ENCODE measurements around the gene AQP5. TPM values are rescaled to one million over a fixed set of nuclear protein-coding genes. Genes with fewer than 3 reads are reported as not detected.

AQP5 gene
- total and polyA plus RNA-seq, 4 donors: 7.5 to 57.1 (median 35.2) TPM

DNA sequence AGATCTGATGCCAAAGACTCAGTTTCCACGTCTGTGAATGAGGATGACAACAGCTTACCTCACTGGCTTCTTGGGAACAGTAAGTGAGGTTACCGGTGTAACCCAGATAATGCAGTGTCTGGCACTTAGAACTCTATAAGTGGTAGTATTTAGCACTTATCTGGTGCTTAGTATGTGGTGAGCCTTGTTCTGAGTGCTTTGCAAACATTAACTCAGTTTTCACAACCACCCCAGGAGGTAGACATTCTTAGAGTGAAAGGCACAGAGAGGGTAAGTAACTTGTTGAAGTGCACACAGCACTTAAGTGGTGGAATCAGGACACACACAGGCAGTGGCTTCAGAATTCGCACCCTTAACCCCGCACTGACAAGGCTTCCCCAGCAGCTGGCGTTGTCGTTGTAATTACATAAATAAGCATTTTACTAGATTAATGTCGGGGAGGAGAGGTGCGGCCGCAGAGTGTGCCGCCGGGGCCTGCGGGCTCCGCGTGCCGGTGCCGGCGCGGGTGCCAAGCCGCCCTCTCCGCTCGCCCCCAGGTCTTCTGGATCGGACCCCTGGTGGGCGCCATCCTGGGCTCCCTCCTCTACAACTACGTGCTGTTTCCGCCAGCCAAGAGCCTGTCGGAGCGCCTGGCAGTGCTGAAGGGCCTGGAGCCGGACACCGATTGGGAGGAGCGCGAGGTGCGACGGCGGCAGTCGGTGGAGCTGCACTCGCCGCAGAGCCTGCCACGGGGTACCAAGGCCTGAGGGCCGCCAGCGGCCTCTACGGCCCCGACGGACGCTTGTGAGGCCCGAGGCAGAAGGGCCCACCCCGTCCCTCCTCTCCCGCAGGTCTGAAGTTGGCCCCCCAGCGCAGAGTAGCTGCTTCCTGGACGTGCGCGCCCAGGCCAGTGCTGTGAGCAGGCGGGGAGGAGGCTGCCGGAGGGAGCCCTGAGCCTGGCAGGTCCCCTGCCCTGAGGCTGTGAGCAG is 6.5 kb upstream of the AQP5 start:
- Histone ChIP-seq H3K27me3 (ENCODE audit: control insufficient read depth in 3 of 3, insufficient read depth in 3 of 3, low read length in 2 of 3) (peaks cover 0 to 39% (median 22%) of the 10 kb centered on the region in 3 donors), H3K27ac (ENCODE audit: low read depth in 1 of 2, low read length in 1 of 2) (no peak overlapping the region), H3K9me3 (ENCODE audit: control insufficient read depth in 4 of 4, insufficient read depth in 3 of 4, low read length in 3 of 4) (peaks cover 0 to 2% (median 0%) of the 10 kb centered on the region in 4 donors), H3K36me3 (ENCODE audit: control insufficient read depth in 4 of 4, insufficient read depth in 4 of 4, low read length in 4 of 4) (no peaks in the 10 kb centered on the region), H3K9ac (ENCODE audit: insufficient read depth in 1 of 2, low read length in 2 of 2) (no peak overlapping the region), H3K4me1 (ENCODE audit: control insufficient read depth in 5 of 5, insufficient read depth in 5 of 5, low read length in 5 of 5) (peaks cover 0 to 9% (median 4%) of the 10 kb centered on the region in 5 donors), H3K4me3 (no peak overlapping the region)
- WGBS, 2 donors: 13 to 24% methylated on average over 53 of the region's 53 CpGs
- peak; percentile 36 for ATAC-seq (ENCODE audit: insufficient read depth, low FRiP score)
- TF ChIP-seq, protein P1, sequence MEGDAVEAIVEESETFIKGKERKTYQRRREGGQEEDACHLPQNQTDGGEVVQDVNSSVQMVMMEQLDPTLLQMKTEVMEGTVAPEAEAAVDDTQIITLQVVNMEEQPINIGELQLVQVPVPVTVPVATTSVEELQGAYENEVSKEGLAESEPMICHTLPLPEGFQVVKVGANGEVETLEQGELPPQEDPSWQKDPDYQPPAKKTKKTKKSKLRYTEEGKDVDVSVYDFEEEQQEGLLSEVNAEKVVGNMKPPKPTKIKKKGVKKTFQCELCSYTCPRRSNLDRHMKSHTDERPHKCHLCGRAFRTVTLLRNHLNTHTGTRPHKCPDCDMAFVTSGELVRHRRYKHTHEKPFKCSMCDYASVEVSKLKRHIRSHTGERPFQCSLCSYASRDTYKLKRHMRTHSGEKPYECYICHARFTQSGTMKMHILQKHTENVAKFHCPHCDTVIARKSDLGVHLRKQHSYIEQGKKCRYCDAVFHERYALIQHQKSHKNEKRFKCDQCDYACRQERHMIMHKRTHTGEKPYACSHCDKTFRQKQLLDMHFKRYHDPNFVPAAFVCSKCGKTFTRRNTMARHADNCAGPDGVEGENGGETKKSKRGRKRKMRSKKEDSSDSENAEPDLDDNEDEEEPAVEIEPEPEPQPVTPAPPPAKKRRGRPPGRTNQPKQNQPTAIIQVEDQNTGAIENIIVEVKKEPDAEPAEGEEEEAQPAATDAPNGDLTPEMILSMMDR (IDR thresholded peaks at IDR 0.05; ENCODE audit: control extremely low read depth, extremely low read depth): no peak
- peak in 2 of 3 donors; percentile 43 to 51 for DNase-seq

DNA sequence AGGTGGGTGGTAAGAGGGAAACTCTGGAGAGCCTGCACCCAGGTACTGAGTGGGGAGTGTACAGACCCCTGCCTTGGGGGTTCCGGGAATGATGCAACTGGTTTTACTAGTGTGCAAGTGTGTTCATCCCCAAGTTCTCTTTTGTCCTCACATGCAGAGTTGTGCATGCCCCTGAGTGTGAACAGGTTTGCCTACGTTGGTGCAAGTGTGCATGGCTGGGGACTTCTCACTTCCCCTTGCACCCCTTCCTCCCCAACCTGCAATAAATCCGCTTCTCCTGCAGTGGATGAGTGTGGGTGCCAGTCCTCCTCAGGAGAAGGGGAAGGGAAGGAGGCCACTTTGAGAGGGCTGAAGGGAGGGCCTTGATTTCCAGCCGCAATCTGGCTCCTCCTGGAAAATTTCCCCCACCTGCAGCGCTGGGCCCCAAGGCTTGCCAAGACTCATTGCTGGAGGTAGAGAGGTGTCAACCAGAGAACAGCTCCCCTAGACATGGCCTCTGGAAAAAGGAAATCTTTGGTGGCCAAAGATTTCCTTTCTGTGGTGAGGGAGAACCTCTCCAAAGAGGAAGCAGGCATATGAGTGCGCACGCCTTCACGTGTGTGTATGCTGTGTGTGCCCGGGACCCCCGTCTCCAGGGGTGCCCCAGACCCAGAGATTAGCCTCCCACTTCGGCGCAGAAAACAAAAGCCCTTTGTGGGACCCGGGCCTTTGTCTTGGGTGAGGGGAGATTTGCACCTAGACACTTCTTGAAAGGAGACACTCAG is 5.6 kb upstream of the AQP5 start:
- peaks cover 0 to 47% (median 31%) of the 10 kb centered on the region in 3 donors for H3K27me3 ChIP-seq (ENCODE audit: control insufficient read depth in 3 of 3, insufficient read depth in 3 of 3, low read length in 2 of 3)
- DNase-seq (no peak), ATAC-seq (ENCODE audit: insufficient read depth, low FRiP score) (no peak)
- H3K4me3 ChIP-seq: no peak overlapping the region
- H3K4me1 ChIP-seq (ENCODE audit: control insufficient read depth in 5 of 5, insufficient read depth in 5 of 5, low read length in 5 of 5): peaks cover 0 to 17% (median 7%) of the 10 kb centered on the region in 5 donors
- TF ChIP-seq, protein P1 (IDR thresholded peaks at IDR 0.05; ENCODE audit: control extremely low read depth, extremely low read depth): no peak
- 41 to 45% methylated on average over 13 of the region's 13 CpGs for WGBS, 2 donors
- H3K9ac ChIP-seq (ENCODE audit: insufficient read depth in 1 of 2, low read length in 2 of 2): no peak overlapping the region
- no peak overlapping the region for H3K27ac ChIP-seq (ENCODE audit: low read depth in 1 of 2, low read length in 1 of 2)
- H3K9me3 ChIP-seq (ENCODE audit: control insufficient read depth in 4 of 4, insufficient read depth in 3 of 4, low read length in 3 of 4): peaks cover 0 to 2% (median 0%) of the 10 kb centered on the region in 4 donors
- no peaks in the 10 kb centered on the region for H3K36me3 ChIP-seq (ENCODE audit: control insufficient read depth in 4 of 4, insufficient read depth in 4 of 4, low read length in 4 of 4)

DNA sequence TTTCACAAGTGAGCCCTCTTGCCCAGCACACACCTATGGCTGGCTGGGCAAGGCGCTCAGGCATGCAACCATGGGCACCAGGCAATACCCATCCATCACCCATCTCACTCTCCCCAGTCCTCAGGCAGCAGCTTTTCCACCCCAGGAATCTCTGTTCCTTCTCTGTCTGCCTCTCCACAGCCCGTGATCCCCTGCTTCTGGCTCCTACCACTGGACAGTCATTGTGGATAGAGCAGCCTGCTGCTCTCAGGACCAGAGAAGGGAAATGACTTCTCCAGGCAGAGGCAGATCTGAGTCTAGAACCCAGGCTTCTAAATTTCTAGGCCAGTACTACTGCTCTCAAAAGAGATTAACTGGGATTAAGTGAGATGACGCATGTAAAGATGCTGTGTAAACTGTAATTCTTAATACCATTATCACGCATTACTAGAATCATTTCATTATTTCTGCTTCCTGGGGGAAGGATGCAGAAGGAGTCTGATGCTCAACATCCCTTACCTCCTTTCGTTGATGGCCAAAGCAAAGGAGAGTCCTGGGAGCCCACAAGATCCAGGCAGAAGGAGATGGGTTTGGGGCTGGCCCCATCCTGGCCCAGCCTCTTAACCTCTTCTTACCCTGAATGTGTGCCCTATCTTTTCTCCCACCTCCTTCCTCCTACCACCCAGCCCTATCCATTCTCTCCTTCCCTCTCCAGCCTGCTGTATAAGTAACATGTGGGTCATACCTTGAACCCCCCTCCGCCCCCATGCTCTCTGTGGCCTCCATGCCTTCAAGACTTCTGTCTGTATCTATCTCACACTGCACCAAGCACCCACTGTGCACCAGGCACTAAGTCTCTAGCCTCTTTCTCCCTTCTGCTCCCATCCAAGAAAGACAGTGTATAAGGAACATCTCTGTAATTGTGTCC is 4.8 kb upstream of the AQP5 start:
- Histone ChIP-seq H3K9ac (ENCODE audit: insufficient read depth in 1 of 2, low read length in 2 of 2) (no peak overlapping the region), H3K4me1 (ENCODE audit: control insufficient read depth in 5 of 5, insufficient read depth in 5 of 5, low read length in 5 of 5) (peaks cover 0 to 21% (median 9%) of the 10 kb centered on the region in 5 donors), H3K27me3 (ENCODE audit: control insufficient read depth in 3 of 3, insufficient read depth in 3 of 3, low read length in 2 of 3) (peaks cover 0 to 50% (median 32%) of the 10 kb centered on the region in 3 donors), H3K9me3 (ENCODE audit: control insufficient read depth in 4 of 4, insufficient read depth in 3 of 4, low read length in 3 of 4) (peaks cover 0 to 2% (median 0%) of the 10 kb centered on the region in 4 donors), H3K27ac (ENCODE audit: low read depth in 1 of 2, low read length in 1 of 2) (no peak overlapping the region), H3K4me3 (no peak overlapping the region), H3K36me3 (ENCODE audit: control insufficient read depth in 4 of 4, insufficient read depth in 4 of 4, low read length in 4 of 4) (no peaks in the 10 kb centered on the region)
- TF ChIP-seq, protein P1 (IDR thresholded peaks at IDR 0.05; ENCODE audit: control extremely low read depth, extremely low read depth): no peak
- ATAC-seq (ENCODE audit: insufficient read depth, low FRiP score) (no peak), DNase-seq (no peak)
- 86% methylated on average over 6 of the region's 6 CpGs for WGBS, 2 donors
